Suppressor macrophage treated with lipopolysaccharide for 1 hour (primary cell): ENCODE data around the gene PLIN3.
"Not testable (repeated sequence)": the region's sequence is repeated elsewhere in the genome, so short reads cannot be mapped to it uniquely, and the experiment has no call there.

Source experiments
- DNase-seq, 3 donors: peaks; one replicate each; pipeline ENCODE4 v3.0.0-alpha.2; 2020 to 2022

The PLIN3 gene

DNA sequence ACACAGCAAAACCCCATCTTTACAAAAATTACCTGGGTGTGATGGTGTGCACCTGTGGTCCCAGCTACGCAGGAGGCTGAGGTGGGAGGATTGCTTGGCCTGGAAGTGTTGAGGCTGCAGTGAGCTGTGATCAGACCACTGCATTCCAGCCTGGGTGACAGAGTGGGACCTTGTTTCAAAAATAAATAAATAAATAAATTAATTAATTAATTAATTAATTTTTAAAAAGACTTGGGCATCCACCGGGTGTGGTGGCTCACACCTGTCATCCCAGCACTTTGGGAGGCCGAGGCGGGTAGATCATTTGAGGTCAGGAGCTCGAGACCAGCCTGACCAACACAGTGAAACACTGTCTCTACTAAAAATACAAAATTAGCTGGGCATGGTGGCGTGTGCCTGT is 62.3 kb downstream of the PLIN3 start:
- not testable (repeated sequence) for DNase-seq

DNA sequence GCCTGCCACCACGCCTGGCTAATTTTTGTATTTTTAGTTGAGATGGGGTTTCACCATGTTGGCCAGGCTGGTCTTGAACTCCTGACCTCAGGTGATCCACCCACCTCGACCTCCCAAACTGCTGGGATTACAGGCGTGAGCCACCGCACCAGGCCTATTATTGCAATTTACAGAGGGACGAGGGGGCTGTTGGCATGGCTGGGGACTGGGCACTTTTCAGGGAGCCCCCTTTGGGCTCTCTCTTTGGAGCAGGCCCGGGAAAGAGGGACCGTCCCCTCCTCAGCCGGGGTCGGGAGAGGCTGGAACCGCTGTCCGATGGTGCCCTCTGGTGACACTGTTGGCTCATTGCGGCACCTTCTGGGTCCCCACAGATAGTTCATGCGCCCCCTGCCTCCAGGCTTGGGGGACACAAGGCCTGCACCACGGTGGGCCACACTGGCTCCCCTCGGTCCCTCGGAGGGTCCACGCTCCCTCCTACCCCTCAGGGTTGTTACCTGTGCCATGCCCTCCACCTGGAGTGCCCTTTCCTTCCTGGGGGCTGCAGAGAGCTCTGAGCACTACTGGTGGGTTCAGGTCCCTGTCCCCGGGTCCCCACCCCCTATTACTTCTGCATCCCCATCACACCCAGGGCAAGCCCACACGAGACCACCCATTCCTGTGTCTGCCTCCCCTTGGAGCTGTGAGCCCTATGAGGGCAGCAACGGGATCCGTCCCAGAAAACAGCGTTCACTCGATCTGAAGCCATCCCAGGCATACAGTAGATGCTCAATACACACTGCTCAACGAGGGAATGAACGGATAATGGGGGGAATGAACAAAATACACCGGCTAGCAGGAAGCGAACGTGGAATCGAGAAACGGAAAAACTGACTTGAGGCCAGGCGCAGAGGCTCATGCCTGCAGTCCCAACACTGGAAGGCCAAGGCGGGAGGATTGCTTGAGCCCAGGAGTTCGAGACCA is 63.5 kb downstream of the PLIN3 start:
- DNase-seq = peak; percentile 72 to 83 (median 77)

DNA sequence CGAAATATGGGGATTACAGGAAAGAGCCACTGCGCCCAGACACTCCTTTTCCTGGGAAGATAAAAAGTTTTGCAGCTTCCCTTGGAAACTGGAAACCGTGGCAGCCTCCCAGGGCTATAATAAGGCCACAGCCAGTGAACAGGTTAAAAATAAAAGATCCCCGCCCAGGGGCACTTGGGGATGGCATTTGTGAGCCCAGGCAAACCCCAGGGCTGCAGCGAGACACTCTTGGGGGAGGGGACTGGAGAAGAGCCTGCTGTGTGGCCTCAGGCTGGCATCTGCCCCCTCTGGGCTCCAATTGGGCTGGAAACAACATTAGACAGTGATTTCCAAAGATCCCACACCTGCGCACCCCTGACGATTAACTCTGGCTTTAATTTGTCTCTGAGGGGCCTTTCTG is 64.8 kb downstream of the PLIN3 start:
- no peak for DNase-seq

DNA sequence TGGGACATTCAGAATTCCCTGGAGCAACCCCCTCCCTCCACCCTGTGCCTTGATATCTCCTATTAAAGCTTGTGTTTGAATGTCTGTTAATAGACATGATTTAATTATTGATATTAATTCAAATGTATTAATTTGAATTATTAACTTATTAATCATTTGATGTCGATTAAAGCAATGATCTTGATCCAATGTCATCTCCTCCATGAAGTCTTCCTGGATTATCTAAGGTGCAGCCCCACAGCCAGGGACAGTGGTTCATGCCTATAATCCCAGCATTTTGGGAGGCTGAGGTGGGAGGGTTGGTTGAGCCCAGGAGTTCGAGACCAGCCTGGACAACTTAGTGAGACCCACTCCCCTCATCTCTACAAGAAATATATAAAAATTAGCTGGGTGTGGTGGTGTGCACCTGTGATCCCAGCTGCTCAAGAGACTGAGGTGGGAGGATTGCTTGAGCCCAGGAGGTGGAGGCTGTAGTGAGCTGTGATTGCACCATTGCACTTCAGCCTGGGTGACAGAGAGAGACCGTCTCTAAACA is 66.3 kb downstream of the PLIN3 start:
- DNase-seq = no peak

DNA sequence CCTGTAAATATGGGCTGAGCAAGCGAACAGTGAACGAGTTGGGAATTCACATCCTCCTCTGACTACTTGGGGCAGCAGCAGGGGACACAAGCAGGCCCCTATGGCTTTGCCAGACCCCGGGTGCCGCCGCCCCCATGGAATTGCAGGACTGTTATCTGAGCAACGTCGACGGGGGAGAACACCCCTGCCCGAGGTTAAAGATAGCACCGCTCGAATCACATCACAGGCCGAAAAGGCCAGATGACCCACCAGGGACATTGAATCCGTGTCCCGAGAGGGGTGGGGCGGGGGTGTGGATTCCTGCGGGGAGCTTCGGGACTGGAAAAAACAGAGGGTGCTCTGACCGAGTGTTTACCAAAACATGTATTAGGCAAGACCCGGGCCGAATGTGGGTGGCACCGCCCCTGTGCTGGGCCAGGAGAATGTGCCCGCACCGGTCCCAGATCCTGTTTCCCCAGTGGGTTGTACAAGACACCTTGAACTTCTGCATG is 66.8 kb downstream of the PLIN3 start:
- no peak for DNase-seq

DNA sequence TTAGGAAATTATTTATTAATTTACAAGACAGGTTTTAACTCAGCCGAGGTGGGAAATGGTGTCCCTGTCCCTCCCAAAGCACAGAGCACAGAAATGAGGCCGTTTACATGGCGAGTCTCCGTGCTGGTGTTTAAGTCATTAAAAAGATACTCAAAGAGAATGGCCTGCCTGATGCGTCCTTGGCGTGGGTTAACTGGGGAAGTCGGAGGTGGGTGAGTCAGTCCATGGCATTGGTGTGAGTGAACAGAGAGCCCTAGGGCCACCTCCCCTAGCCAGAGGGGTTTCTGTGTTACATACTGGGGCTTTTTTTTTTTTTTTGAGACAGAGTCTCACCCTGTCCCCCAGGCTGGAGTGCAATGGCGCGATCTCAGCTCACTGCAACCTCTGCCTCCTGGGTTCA is 72.1 kb downstream of the PLIN3 start:
- DNase-seq = peak; percentile 60 to 62 (median 61)

DNA sequence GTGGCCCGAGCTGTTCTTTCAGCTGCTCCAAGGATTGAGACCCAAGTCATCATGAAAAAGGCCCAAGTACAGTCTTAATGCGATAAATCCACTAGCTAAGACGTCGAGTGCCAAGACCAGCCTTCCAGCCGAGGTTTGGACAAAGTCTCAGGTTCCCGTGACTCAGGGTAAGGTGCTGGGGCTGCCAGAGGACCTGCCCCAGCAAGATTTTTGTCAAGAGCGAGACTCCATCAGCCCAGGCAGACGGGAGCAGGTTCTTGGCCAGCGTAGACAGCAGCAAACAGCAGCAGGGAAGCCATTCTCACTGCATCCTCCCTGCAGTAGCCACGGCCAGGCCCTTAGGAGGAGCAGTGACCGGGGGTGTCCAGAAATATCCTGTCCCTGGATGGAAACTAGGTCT is 72.5 kb downstream of the PLIN3 start:
- DNase-seq = no peak

DNA sequence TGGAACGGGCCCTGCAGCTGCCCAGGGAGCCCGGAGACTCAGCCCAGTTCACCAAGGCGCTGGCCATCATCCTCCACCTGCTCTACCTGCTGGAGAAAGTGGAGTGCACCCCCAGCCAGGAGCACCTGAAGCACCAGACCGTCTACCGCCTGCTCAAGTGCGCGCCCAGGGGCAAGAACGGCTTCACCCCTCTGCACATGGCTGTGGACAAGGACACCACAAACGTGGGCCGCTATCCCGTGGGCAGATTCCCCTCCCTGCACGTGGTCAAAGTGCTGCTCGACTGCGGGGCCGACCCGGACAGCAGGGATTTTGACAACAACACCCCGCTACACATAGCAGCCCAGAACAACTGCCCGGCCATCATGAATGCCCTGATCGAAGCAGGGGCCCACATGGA is 74.2 kb downstream of the PLIN3 start:
- DNase-seq = not testable (repeated sequence)

DNA sequence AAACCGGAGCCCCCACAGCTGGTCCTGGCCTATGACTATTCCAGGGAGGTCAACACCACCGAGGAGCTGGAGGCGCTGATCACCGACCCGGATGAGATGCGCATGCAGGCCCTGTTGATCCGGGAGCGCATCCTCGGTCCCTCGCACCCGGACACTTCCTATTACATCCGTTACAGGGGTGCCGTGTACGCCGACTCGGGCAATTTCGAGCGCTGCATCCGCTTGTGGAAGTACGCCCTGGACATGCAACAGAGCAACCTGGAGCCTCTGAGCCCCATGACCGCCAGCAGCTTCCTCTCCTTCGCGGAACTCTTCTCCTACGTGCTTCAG is 74.6 kb downstream of the PLIN3 start:
- not testable (repeated sequence) for DNase-seq

DNA sequence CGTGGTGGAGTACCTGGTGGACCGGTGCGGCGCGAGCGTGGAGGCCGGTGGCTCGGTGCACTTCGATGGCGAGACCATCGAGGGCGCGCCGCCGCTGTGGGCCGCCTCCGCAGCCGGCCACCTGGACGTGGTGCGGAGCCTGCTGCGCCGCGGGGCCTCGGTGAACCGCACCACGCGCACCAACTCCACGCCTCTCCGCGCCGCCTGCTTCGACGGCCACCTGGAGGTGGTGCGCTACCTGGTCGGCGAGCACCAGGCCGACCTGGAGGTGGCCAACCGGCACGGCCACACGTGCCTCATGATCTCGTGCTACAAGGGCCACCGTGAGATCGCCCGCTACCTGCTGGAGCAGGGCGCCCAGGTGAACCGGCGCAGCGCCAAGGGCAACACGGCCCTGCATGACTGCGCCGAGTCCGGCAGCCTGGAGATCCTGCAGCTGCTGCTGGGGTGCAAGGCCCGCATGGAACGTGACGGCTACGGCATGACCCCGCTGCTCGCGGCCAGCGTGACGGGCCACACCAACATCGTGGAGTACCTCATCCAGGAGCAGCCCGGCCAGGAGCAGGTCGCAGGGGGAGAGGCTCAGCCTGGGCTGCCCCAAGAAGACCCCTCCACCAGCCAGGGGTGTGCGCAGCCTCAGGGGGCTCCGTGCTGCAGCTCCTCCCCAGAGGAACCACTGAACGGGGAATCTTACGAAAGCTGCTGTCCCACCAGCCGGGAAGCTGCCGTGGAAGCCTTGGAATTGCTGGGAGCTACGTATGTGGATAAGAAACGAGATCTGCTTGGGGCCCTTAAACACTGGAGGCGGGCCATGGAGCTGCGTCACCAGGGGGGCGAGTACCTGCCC is 75.2 kb downstream of the PLIN3 start:
- not testable (repeated sequence) for DNase-seq

DNA sequence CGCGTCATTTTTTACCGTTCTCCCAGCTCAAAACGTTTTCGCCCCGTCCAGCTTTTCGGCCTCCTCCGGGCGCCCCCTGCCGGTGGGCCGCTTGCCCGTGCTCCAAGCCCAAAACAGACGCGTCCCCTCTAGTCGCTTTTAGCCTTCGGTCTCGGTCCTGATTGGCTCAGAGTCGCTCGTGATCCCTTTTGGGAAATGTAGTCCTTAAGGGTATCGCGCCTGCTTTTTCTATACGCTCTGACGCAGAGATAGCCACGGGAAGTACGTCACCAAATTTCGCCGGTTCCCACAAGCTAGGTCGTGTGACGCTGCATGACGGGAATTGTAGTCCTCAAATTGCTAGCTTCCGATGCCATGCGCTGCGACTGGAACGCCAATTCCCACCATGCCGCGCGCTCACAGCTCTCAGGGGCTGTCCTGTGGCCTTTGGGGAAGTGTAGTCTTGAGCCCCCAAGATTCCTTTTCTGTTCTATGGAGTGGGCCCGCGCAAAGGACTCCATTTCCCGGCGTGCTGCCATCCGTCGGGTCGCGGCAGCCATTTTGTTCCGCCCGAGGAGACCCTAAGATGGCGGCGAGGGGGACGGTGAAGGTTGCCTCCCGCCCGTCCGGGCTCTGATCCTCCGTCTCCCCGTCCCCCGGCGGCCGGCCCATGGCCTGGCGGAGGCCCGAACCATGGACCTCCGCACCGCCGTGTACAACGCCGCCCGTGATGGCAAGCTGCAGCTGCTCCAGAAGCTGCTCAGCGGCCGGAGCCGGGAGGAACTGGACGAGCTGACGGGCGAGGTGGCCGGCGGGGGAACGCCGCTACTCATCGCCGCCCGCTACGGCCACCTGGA is 76.1 kb downstream of the PLIN3 start, which contains the start of gene FEM1A:
Gene FEM1A, plus strand, starts transcription at position 552 of the 836 bp plus-strand sequence. Its CDS starts 121 bp downstream, at position 673.
- DNase-seq = peak; percentile 99 to 100 (median 100)
